Umbilical cord (tissue), 2 donors: ENCODE results near the gene PLCL2. TPM values are rescaled to one million over a fixed set of nuclear protein-coding genes. Genes with fewer than 3 reads are reported as not detected.
"Not testable (repeated sequence)": the region's sequence is repeated elsewhere in the genome, so short reads cannot be mapped to it uniquely, and the experiment has no call there.

Experiments
- DNase-seq: peaks from one replicate; pipeline ENCODE4 v3.0.0-alpha.2; 2015; ENCODE audit warnings: low spot score
- total RNA-seq: library from RNA; depleted of rRNA; stranded (reverse); fragments of >200 nt; gene quantifications from one replicate; pipeline ENCODE4 v1.2.3, GENCODE V29; 2014; ENCODE audit warnings: low replicate concordance; ENCODE audit not compliant: insufficient read depth

The PLCL2 gene
- total RNA-seq, 1 donor from 2014 or later: 23.6 TPM

DNA sequence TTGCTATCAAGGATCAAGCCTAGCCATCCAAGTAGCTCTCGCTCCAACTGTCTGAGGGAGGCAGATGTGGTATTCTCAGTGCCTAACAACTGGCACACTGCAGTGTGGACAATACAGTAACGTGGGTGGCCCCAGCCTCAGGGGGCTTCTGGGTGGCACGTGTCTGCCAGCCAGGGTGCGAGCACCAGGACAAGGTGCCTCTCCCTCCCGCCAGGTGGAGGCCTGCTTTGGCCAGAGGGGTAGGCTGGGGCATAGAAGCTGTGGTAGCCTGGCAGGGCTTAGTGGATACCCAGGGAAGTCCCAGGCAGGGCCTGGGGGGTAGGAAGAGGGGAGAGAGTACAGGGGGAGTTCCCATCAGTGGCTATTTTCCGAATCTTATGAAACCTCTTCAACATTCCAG is 234.0 kb downstream of the PLCL2 start:
- no peak for DNase-seq

DNA sequence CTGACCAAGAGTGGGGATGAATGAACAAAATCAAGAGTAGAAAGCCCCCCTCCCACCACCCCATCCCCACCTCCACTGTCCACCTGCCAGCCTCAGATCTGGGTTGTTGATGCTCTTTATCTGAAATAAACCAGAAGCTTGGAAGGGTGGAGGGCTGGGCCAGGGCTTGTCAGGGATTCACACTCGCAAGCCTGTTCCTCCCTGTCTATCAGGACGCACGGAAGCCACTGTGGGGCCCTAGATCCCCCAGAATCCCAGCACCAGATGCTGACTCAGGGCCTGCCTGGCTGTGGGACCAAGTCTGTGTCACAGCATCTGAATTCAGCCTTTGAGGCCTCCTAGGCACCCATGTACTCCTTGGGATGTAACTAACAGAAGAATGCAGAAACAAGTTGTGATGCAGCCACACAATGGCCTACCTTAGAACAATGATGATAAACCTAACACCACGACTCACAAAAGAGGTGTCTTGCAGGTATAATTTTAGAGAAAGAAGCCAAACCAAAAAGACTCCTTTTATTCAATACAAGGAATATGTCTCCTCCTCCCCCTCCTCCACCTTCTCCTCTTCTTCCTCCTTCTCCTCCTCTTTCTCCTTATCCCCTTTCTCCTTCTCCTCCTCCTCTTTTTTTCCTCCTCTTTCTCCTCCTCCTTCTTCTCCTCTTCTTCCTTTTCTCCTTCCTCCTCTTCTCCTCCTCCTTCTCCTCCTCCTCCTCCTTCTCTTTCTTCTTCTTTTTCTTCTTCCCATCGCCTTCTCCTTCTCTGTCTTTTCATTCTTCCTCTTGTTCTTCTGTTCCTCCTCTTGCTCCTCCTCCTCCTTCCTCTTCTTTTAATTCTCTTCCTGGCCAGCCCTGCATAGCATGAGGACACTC is 234.7 kb downstream of the PLCL2 start:
- peak; percentile 10 for DNase-seq

GRCh38 chr3:17120115-17120514 is 235.4 kb downstream of the PLCL2 start:
- no peak for DNase-seq

DNA sequence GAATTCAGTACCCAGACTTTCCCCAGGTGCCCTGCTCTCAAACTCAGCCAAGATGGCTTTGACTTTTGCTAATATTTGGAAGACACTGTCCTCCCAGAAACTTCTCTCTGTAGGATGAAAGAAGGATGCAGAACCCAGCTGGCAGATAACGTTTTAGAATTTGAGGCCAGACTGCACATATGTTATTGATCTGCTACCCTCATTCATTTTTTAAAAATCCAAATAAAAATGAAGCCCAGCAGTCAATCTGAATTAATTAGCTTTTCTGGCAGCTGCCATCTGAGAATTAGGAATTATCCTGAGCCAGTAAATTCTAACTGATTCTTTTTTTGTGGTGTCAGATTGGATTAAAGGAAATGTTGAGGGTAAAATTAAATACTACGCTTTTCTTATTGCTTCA is 236.6 kb downstream of the PLCL2 start:
- DNase-seq: no peak

DNA sequence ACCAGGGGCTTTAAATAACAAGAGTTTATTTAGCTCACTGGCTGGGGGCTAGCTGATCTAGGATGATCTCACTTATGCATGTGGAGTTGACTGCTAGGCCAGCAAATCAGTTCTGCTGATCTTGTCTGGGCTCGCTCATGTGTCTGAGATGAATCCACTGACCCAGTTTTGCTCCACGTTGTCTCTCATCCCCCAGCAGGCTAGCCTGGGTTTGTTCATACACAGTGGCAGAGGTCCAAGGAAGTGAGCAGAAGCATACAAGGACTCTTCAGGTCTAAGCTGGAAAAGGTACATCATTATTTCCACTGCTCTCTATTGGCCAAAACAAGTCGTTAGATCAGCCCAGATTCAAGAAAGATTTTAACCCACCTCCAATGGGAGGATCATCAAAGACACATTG is 238.0 kb downstream of the PLCL2 start:
- DNase-seq: no peak

- DNase-seq: no peak
Observed at GRCh38 chr3:17125738-17126442, 241.1 kb downstream of the PLCL2 start.

DNA sequence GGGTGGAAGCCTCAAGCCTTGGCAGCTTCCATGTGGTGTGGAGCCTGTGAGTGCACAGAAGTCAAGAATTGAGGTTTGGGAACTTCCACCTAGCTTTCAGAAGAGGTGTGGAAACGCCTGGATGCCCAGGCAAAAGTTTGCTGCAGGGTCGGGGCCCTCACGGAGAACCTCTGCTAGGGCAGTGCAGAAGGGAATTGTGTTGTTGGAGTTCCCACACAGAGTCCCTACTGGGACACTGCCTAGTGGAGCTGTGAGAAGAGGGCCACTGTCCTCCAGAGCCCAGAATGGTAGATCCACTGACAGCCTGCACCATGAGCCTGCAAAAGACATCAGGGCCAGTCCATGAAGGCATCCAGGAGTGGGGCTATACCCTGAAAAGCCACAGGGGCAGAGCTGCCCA is 243.9 kb downstream of the PLCL2 start:
- DNase-seq: not testable (repeated sequence)

DNA sequence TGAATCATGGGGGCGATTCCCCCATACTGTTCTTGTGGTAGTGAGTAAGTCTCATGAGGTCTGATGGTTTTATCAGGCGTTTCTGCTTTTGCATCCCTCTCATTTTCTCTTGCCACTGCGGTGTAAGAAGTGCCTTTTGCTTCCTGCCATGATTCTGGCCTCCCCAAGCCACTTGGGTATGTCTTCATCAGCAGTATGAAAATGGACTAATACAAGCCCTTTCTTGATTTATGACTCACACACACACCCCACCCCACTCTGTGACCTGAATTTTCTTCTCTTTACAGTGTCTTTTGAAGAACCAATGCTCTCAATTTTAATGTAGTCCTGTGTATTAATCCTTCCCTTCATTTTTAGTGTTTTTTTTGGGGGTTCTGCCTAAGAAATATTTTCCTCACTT is 244.8 kb downstream of the PLCL2 start:
- no peak for DNase-seq

GRCh38 chr3:17130956-17131355 is 246.2 kb downstream of the PLCL2 start:
- DNase-seq: no peak

GRCh38 chr3:17132286-17133115 is 247.7 kb downstream of the PLCL2 start:
- no peak for DNase-seq

- no peak for DNase-seq
Observed at GRCh38 chr3:17133632-17134545, 249.1 kb downstream of the PLCL2 start.

DNA sequence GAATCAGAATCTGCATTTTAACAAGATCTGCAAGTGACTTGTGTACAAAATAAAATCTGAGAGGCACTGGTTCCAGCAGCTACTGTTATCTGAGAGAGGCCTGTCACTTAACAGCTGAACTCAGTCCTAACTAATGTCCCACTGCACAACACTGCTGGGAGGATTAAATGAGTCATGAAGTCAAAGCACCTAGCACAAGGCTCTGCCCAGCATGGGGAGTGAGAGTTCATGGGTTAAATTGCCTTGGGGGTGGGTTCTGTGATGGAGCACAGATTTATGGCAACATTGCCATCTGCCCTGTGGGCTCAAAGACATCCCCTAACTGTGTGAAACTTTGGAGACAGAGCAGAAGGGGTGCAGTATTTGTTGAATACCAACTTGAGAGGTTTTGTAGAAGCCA is 250.9 kb downstream of the PLCL2 start:
- DNase-seq: no peak

- peak; percentile 53 for DNase-seq
Observed at GRCh38 chr3:17136136-17136721, 251.5 kb downstream of the PLCL2 start.

DNA sequence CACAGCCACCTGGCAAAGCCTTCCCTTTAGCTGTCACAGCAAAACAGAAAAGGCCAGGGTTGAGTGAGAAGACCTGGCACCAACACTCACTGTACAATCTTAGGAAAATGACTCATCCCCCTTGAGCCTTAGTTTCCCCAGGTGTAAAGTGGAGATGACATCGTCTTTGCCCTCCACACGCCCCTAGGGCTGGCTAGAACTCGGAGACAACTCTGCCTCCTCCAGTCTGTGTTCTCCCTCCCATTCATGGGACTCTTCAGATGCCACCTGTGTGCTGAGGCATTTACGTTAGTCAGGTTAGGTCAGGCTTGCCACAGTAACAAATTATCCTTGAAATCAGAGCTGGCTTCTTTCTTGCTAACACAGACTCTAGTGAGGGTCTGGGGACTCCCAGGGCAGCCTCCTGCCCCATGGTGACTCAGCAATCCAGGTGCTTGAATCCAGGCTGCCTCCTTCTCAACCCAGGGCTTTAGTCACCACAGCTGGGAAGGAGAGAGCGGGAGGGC is 252.6 kb downstream of the PLCL2 start:
- no peak for DNase-seq

GRCh38 chr3:17138246-17139039 is 253.7 kb downstream of the PLCL2 start:
- no peak for DNase-seq
